ENCODE data around the gene KSR2.
A peak's percentile ranks its signal among the peaks of the same experiment; 100 is the strongest.

KSR2 gene

DNA sequence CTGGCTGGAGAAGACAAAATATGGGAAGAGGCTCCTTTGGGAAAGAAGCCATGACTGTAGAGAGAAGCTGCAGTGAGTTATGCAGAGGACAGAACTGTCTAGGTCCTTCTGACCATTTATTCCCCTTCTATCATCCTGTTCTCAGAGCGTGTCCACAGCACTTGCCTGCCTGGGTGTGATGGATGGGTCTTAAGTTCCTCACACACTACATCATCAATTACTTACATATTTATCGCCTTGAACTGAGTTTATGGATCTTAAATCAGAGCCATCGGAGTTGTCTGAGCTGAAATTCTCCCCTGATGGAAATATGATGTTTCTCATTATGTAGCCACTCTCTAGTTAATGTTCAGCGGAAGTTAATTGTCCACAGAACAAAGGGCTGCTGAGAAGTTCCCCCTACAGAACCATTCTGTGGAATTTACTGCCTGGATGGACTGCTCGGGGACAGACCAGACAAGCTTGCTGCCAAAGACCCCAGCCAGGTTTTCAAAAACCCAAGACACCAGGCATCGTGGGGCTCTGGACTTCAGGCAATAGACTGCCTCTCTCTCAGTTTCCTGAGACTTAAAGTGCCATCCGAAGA, 374.9 kb downstream of the KSR2 start:
- TF ChIP-seq, protein P1, sequence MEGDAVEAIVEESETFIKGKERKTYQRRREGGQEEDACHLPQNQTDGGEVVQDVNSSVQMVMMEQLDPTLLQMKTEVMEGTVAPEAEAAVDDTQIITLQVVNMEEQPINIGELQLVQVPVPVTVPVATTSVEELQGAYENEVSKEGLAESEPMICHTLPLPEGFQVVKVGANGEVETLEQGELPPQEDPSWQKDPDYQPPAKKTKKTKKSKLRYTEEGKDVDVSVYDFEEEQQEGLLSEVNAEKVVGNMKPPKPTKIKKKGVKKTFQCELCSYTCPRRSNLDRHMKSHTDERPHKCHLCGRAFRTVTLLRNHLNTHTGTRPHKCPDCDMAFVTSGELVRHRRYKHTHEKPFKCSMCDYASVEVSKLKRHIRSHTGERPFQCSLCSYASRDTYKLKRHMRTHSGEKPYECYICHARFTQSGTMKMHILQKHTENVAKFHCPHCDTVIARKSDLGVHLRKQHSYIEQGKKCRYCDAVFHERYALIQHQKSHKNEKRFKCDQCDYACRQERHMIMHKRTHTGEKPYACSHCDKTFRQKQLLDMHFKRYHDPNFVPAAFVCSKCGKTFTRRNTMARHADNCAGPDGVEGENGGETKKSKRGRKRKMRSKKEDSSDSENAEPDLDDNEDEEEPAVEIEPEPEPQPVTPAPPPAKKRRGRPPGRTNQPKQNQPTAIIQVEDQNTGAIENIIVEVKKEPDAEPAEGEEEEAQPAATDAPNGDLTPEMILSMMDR (IDR thresholded peaks at IDR 0.05) = no peak

DNA sequence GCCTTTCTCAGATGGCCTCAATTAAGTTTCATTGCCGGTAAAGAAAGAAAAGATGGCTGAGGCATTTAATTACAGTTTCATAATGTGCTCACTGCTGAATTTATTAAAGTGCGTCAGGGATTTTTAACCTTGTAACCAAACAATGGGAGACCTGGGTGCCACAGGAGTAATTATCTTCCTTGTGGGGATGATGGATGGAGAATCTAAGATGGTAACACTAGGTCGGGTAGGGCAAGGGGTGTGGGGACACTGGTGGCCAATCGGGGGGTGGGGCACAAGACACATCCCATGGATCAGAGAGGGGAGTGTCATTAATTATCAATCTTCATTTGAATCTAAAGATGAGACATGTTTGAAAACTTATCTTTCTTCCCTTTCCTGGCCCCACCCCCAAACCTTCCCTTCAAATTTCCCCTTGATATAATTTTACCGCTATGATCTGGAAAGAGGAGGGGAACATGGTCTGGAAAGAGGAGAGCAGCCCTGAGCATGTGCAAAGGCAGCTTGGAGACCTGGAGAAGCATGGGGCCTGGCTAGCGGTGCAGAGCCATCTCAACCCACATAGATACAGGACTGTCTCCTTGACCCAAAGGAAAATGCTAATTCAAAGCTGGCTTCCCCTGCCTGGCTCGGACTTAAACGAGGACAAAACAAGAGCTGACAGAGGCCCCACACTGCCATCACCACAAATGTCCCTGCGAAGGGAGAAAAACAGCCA, 376.0 kb downstream of the KSR2 start:
- TF ChIP-seq, protein P1 (IDR thresholded peaks at IDR 0.05) = no peak

DNA sequence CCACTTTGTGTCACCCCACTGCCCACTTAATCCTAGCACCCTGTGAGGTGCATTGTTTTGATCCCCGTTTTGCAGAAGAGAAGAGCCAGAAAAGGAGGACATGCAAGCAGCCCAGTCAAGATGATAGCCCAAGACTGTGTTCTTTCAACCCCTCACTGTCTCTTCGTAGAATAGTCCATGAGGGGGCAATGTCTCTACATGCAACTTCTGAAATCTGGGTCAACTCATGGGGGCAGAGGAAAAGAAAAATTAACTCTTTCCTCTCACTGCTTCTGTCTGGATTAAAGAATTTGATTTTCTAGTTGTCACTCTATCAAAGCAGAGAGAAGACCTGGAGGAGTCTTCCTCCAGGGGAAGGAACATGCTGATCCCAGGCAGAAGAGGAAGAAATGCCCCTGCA, 377.8 kb downstream of the KSR2 start:
- TF ChIP-seq, protein P1 (IDR thresholded peaks at IDR 0.05) = no peak

DNA sequence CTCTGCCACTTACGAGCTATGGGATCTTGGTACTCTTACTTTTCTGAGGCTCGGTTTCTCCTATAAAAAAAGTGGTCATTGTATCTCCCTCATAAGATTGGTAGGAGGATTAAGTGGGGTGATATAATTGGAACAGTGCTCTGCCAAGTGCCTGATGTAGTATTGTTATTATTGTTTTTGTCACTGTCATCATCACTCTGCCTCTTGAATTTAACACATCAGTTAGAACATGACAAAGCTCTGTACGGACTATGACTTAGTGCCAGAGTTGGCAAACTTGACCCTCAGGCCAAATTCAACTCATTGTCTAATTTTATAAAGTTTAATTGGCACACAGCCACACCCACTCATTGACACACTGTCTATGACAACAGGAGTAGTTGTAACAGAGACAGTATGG, 378.4 kb downstream of the KSR2 start:
- TF ChIP-seq, protein P1 (IDR thresholded peaks at IDR 0.05) = no peak

DNA sequence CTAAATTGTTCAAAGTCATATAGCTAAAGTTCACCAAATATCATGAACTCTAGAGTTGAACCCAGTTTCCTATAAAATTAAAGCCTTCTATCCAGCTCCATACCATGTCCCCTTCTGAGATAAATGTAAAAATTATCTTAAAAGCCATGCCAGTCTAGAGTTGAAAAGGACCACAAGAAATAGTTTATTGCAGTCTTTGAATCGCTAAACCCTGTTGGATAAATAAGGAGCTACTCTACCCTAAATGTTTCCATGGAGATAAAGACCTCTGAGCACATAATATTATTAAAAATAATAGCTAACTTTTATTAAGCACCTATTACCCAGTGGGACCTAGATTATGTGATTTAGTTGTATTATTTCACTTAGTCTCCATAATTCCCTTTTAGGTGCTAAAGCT, 379.8 kb downstream of the KSR2 start:
- TF ChIP-seq, protein P1 (IDR thresholded peaks at IDR 0.05) = no peak

DNA sequence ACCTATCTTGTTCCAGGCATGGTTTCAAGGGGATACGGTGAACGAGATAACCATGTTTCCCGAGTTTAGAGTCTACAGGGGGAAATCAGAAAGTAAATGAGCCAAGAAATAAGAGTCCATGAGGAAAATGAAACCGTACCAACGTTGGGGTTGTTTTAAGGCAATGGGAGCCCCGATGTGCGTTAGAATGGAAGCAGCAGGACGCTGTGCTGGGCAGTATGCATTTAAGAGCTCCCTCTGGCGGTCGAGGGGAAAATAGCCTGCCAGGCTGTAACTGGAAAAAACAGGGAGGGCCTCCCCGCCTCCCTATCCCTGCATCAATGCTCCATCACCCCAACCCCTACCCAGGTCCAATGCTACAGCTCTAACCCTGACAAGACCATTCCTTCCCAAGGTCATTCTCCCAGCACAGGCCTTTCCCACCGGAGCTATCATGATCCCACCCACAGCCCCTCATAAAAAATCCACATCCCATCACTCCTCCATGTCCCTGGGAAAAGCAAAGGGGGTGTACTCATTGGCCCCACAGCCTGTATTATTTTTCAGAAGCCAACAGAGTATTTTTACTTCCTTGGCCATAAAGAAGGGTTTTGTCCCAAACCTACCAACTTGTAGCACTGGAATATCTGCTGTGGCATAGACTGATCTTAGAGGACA, 381.0 kb downstream of the KSR2 start:
- TF ChIP-seq, protein P1 (IDR thresholded peaks at IDR 0.05) = peak; percentile 92

DNA sequence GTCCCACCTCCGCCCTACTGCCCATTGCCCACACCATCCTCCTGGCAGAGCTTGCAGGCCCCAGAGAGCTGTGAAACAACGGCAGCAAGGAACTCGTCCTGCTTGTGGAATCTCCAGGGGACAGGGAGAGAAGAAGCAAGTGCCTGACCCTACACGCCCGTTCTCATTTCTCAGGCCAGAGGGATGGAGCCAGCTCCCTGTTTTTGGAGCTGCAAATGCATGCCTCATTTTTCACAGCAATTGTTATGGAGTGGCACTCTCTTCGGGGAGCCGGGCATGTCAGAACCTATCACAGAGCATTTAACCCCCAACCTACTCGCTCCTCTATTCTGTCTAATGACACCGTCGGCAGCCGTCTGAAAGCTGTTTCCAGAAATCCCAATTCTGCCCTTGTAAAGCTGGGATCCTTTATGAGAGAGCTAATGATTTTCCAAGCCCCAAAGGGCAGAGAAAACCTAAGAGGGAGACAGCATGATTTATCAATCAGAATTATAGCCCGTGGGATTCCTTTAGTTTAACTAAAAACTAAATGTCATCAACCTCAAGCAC, 385.0 kb downstream of the KSR2 start:
- TF ChIP-seq, protein P1 (IDR thresholded peaks at IDR 0.05) = no peak
